IPS DF 6.9 (cell line): ENCODE data around the gene PGA4.
"Not testable (repeated sequence)": the region's sequence is repeated elsewhere in the genome, so short reads cannot be mapped to it uniquely, and the experiment has no call there.

Experiments used
- DNase-seq: peaks from one replicate; pipeline ENCODE4 v3.0.0-alpha.2; 2013; ENCODE audit warnings: low read depth, low spot score
- H3K27ac ChIP-seq: one replicate; pipeline ENCODE4 v1.5.1; 2013; ENCODE audit warnings: low read length, control low read depth
- H3K27me3 ChIP-seq: 2 replicates; pipeline ENCODE4 v1.6.1; 2013; ENCODE audit warnings: mild to moderate bottlenecking, low read length; ENCODE audit not compliant: control insufficient read depth, insufficient read depth
- H3K36me3 ChIP-seq: 2 replicates; pipeline ENCODE4 v1.6.1; 2013; ENCODE audit warnings: low read length; ENCODE audit not compliant: control insufficient read depth, insufficient read depth
- H3K4me1 ChIP-seq: 2 replicates; pipeline ENCODE4 v1.6.1; 2013; ENCODE audit warnings: low read length; ENCODE audit not compliant: control insufficient read depth, insufficient read depth
- H3K4me3 ChIP-seq: 2 replicates; pipeline ENCODE4 v1.5.1; 2013; ENCODE audit warnings: mild to moderate bottlenecking, low read length
- H3K9me3 ChIP-seq: 2 replicates; pipeline ENCODE4 v1.6.1; 2013; ENCODE audit warnings: low read length, inconsistent platforms; ENCODE audit not compliant: control insufficient read depth, insufficient read depth
- WGBS: extraction: QIAGEN DNeasy Blood & Tissue Kit; methylation state at CpG from one replicate; pipeline ENCODE4 v1.1.7; 2013; ENCODE audit warnings: mixed read lengths, missing lambda C conversion rate; ENCODE audit not compliant: insufficient read length, insufficient coverage; 5-methylcytosine and 5-hydroxymethylcytosine counted together

PGA4 gene

DNA sequence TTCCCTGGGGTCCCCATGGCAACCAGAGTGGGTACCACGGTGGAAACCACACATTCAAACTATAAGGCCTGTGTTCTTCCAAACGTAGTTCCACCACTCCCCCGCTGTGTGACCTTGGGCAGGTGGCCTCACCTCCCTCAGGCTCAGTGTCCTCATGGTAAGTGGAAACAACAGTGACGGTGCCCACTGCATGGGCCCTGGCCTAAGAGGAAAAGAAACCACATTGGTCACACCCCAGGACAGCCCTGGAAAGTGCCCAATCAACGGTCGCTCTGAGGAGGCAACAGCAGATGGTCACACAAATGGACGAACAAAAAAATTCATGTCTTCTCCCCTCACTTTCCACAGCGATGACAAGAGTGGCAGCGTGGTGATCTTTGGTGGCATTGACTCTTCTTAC, 25.9 kb downstream of the PGA4 start:
- H3K4me3 ChIP-seq, H3K36me3 ChIP-seq, H3K9me3 ChIP-seq, DNase-seq, H3K27ac ChIP-seq, H3K27me3 ChIP-seq, H3K4me1 ChIP-seq: not testable (repeated sequence)
- WGBS: no CpG with 5 or more reads among the region's 9 CpGs

DNA sequence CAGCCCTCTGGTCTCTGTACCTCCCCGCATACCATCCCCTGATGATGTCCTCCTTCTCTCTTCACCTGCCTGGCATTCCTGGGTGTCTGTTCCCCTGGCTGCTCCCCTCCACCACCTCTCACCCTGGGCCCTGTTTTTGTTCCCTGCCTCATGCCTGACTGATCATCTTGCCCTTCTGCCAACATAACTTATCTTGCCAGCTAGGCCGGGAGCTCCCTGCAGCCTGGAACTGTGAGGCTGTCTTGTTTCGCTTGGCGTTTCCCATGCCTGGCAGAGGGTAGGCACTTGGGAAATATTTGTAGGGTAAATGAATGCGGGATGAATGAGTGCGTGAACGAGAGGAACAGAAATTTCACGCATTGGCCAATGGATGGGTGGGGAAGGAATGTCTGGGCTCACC, 27.1 kb downstream of the PGA4 start:
- DNase-seq, H3K27me3 ChIP-seq, H3K36me3 ChIP-seq, H3K27ac ChIP-seq, H3K9me3 ChIP-seq, H3K4me1 ChIP-seq, H3K4me3 ChIP-seq: not testable (repeated sequence)
- 100% methylated on average over 4 of the region's 8 CpGs for WGBS

DNA sequence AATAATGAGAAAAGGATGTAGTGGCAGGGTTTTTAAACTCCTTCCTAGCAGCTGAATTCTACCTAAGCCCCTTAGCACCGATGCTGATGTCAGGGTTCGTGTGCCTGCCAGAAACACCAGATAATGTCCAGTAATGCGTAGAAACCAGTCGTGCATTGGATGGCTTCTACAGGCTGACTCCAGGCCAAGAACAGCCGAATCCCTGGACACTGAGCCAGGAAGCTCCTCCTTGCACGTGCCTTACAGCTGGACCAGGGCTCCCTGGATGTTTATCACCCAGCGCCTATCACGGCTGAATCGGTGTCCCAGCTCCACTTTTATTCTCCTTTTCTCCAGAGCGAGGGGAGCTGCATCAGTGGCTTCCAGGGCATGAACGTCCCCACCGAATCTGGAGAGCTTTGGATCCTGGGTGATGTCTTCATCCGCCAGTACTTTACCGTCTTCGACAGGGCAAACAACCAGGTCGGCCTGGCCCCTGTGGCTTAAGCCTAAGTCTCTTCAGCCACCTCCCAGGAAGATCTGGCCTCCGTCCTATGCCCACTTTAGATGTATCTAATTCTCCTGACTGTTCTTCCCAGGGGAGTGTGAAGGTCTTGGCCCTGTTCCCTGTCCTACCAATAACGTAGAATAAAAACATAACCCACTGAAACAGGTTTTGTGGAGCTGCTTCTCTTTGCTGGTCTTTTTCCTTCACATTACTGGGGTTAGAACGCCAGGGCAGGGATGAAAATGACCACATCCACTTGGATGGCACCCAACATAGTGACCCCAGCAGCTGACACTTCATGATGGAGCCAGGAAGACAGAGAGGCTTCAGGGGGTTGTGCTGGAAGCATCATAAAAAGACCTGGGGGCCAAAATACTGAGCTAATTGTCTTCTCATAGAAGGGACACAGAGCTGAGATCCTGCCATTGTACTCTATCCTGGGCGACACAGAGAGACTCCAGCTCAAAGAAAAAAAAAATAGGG, 28.9 kb downstream of the PGA4 start:
- H3K9me3 ChIP-seq, H3K36me3 ChIP-seq, H3K4me1 ChIP-seq, H3K27me3 ChIP-seq, H3K27ac ChIP-seq, DNase-seq, H3K4me3 ChIP-seq: not testable (repeated sequence)
- WGBS: no CpG with 5 or more reads among the region's 20 CpGs

DNA sequence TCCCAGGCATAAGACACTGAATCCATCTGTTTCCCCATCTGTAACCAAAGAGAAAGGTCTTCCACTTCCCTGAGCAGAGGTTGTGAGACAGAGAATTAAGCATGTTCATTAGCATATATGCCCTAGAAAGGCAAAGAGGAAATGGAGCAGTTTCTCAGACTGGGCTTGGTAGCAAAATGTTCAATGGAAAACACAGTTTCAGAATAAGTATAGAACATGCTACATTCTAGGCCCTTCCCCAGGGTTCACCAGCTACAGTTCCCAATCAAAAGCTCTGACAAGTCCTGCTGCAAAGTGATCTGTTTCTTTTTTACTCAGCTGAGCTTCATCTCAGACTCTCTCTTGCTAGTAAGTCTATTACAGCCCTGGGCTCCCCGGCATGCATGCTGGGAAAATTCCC, 30.2 kb downstream of the PGA4 start:
- not testable (repeated sequence) for H3K36me3 ChIP-seq, H3K9me3 ChIP-seq, H3K27ac ChIP-seq, H3K27me3 ChIP-seq, DNase-seq, H3K4me3 ChIP-seq, H3K4me1 ChIP-seq
- WGBS: no CpG with 5 or more reads among the region's 1 CpG

DNA sequence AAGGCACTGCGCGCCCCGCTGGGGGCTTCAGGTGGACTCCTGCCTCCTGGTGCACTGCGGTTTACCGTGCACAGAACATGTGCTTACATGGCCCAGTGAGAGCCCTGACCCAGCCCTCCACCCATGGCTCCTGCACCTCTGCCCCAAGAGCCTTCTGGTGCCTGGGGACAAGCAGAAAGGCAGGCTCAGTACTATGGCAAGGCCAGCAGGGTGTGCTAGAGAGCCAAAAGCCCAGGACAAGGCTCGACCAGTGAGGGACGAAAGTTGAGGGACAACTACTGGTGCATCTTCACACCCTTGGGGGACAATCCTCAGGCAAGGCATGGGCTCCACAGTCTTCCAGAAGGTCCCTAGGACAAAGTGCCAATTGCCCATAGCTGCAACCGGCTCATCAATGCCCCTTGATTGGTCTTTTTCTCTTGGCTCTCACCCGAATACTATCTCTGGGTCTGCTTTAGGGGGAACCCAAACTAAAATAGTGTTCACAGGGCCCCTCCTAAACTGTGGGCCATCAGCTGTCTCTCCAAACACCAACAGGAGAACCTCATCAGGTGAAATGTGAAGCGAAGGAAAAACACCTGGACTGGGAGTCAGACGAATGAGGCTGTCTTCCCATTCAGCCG, 32.4 kb downstream of the PGA4 start:
- WGBS: no CpG with 5 or more reads among the region's 12 CpGs
- Histone ChIP-seq H3K4me3 (no peak overlapping the region), H3K9me3 (no peaks in the 10 kb centered on the region), H3K4me1 (no peaks in the 10 kb centered on the region), H3K27ac (no peak overlapping the region), H3K27me3 (no peaks in the 10 kb centered on the region), H3K36me3 (no peaks in the 10 kb centered on the region)
- peak; percentile 68 for DNase-seq

DNA sequence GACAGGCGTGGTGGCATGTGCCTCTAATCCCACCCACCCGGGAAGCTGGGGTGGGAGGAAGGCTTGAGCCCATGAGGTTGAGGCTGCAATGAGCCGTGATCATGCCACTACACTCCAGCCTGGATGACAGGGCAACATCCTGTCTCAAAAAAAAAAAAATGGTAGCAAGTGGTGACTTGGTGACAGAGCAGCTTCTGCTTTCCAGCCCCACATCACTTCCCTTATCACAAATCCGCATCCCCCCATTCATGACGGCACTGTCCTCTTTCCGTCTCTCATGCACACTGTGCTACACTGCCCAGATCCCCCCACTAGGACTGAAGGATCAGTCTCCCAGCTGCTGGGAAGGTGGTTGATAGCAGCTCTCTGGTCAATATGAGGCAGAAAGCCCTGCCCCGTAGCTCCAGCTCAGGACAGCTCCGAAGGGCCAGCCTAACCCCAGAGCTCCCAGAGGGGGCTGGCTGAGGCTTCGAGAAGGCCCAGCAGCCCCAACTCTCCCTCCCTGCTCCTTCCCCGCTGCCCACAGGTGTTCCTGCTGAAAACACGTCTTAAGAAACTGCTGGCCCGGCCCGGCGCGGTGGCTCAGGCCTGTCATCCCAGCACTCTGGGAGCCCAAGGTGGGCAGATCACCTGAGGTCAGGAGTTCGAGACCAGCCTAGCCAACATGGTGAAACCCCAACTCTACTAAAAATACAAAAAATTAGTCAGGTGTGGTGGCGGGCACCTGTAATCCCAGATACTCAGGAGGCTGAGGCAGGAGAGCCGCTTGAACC, 34.7 kb downstream of the PGA4 start:
- H3K9me3 ChIP-seq: no peaks in the 10 kb centered on the region
- H3K36me3 ChIP-seq: no peaks in the 10 kb centered on the region
- no peaks in the 10 kb centered on the region for H3K4me1 ChIP-seq
- H3K27ac ChIP-seq: no peak overlapping the region
- DNase-seq: no peak
- H3K4me3 ChIP-seq: no peak overlapping the region
- no CpG with 5 or more reads among the region's 18 CpGs for WGBS
- no peaks in the 10 kb centered on the region; the same call in 1 of the 2 replicates for H3K27me3 ChIP-seq

DNA sequence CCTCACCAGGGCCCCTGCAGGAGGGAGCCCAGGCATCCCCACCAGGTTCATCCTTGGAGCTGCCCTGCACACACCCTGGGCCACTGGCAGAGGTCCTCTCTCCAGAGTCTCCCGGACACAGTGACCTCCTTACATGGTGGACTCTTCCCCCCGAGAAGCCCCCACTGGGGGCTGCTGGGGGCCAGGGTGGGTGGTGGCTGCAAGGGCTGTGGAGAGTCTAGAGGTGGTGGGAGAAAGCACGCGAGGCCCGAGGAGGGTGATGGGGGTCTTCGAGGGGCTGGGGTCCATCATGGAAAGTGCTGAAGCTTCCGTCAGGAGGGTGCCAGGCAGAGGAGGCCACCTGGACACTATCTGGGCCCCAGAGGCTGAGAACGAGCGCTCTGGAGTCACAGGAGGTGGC, 36.4 kb downstream of the PGA4 start:
- WGBS: no CpG with 5 or more reads among the region's 9 CpGs

DNA sequence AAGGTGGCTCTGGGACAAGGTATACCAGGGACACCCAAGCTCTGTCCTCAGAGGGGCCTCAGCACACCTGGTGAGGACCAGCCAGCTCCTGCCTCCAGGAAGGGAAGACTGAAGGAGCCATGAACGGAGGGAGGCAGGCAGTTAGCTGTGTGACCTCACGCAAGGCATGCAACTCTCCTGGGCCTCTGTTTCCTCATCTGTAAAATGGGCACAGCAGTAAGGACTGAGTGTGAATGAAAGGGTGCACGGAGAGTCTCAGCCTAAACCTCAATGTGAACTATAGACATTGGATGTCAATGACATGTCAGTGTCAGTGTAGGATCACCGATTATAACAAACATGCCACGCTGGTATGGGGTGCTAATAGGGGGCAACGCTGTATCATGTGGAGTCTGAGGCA, 37.2 kb downstream of the PGA4 start:
- H3K9me3 ChIP-seq: no peaks in the 10 kb centered on the region
- no peak overlapping the region for H3K27ac ChIP-seq
- no peak for DNase-seq
- no peaks in the 10 kb centered on the region for H3K4me1 ChIP-seq
- H3K27me3 ChIP-seq: no peaks in the 10 kb centered on the region; the same call in 1 of the 2 replicates
- H3K36me3 ChIP-seq: no peaks in the 10 kb centered on the region
- no peak overlapping the region for H3K4me3 ChIP-seq
- WGBS: no CpG with 5 or more reads among the region's 6 CpGs

More for the DNA sequence above, 36.4 kb downstream of the PGA4 start:
- no peaks in the 10 kb centered on the region for H3K9me3 ChIP-seq
- H3K36me3 ChIP-seq: no peaks in the 10 kb centered on the region
- no peak overlapping the region for H3K27ac ChIP-seq
- no peak overlapping the region for H3K4me3 ChIP-seq
- no peaks in the 10 kb centered on the region; the same call in 1 of the 2 replicates for H3K27me3 ChIP-seq
- no peak for DNase-seq
- no peaks in the 10 kb centered on the region for H3K4me1 ChIP-seq

DNA sequence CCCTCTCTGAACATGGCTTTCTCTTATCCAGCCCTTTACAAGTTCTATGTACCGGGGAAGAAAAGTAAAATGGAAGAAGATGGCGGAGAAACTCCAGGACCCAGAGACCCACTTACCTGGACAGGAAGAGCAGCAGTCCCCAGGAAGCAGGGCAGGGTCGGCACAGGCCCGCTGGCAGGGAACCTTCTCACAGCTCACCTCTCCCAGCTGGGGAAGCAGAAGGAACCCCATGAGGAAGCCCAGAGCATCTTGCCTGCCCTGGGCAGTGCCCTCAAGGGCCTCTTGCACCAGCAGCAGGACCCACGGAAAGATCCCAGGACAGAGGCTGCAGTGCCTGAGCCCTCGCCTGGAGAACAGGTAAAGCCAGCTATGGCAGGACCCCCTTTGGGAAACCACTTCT, 42.2 kb downstream of the PGA4 start:
- Histone ChIP-seq H3K4me3 (no peak overlapping the region), H3K36me3 (no peaks in the 10 kb centered on the region), H3K27ac (no peak overlapping the region), H3K27me3 (no peaks in the 10 kb centered on the region; the same call in 1 of the 2 replicates), H3K9me3 (no peaks in the 10 kb centered on the region), H3K4me1 (no peaks in the 10 kb centered on the region; the same call in 1 of the 2 replicates)
- no CpG with 5 or more reads among the region's 6 CpGs for WGBS
- no peak for DNase-seq

DNA sequence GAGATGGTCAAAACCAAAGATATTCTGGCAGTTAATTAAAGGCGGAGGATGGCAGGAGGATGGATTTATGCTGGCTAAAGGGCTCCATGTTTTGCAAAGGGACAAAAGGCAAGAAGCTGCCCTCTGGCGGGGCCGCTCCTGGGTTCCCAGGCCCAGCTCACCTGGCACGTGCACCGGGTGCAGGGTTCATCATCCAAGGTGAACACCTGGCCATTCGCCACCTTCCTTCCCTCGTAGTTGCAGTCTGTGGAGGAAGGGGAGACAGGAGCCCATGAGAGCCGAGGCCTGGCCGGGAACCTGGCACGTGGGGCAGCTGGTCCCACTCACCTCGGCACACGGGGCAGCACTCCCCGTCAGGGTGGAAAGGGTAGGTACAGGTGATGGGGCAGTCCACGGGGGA, 42.6 kb downstream of the PGA4 start:
- Histone ChIP-seq H3K27me3 (no peaks in the 10 kb centered on the region; the same call in 1 of the 2 replicates), H3K27ac (no peak overlapping the region), H3K9me3 (no peaks in the 10 kb centered on the region), H3K4me3 (no peak overlapping the region), H3K4me1 (no peaks in the 10 kb centered on the region; the same call in 1 of the 2 replicates), H3K36me3 (no peaks in the 10 kb centered on the region)
- no peak for DNase-seq
- no CpG with 5 or more reads among the region's 14 CpGs for WGBS
